HPDE6-E6E7 (cell line): ENCODE measurements around the gene SLC6A17.

ENCODE experiments used
- DNase-seq: peaks from one replicate; pipeline ENCODE4 v3.0.0; 2011; ENCODE audit warnings: missing footprints; ENCODE audit errors: extremely low spot score

Gene SLC6A17

GRCh38 chr1:110203021-110203661, 52.8 kb downstream of the SLC6A17 start:
- no peak for DNase-seq

DNA sequence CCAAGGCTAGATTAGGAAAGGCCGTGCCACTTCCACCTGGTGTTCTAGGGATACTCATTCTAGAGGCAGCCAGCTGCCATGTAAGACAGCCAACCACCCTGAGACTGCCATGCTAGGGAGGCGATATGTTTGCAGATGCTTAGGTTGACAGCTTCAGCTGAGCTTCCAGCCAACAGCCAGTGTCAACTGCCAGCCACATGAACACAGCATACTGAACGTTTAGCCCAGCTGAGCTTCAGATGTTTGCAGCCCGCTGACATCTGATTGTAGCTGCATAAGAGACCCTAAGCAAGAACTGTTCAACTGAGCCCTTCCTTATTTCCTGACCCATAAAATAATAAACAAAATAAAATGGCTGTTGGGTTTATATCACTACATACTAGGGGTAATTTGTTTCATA, 54.9 kb downstream of the SLC6A17 start:
- no peak for DNase-seq

DNA sequence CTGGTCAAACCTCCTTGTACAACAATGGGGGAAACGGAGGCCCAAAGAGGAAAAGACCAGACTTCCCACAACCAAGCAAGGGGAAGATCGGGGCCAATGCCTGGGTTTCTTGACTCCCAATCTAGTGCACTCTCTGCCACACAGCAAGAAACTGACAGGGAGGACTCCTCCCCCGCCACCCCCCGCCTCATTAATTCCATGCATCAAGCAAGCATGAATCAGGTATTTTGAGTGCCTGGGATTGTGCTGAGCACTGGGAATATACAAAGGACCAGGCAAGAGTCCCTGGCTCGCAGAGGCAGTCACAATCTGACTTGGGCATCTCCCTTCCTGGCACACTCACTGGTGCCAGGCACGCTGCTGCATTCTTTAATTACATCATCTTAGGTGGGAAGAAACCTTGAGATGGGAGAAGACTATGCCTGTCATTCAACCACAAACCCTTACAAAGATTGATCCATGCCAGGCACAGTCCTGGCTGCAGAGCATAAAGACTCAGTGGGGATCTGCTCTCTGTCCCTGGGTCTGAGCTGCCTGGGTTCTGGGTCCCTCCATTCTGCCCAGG, 55.4 kb downstream of the SLC6A17 start:
- no peak for DNase-seq

GRCh38 chr1:110206261-110206920, 56.1 kb downstream of the SLC6A17 start:
- DNase-seq: no peak

DNA sequence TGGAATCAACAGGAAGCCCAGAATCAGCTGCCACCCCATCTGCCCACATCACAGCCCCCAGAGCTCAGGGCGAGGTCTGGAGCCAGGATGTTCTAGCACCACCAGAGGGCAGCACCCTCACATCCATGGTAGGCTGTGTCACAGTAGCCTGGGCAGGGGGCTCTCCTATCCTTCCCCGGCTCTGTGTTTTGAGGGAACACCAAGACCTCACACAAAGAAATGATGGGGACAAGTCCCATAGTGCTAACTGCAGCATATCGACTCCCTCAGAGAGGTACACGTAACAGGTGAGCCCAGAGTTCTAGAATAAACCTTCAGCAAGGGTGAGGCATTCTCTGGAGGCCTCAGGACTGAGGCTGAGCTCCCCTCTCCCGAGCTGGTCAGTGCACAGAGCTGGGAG, 57.5 kb downstream of the SLC6A17 start:
- DNase-seq: no peak

DNA sequence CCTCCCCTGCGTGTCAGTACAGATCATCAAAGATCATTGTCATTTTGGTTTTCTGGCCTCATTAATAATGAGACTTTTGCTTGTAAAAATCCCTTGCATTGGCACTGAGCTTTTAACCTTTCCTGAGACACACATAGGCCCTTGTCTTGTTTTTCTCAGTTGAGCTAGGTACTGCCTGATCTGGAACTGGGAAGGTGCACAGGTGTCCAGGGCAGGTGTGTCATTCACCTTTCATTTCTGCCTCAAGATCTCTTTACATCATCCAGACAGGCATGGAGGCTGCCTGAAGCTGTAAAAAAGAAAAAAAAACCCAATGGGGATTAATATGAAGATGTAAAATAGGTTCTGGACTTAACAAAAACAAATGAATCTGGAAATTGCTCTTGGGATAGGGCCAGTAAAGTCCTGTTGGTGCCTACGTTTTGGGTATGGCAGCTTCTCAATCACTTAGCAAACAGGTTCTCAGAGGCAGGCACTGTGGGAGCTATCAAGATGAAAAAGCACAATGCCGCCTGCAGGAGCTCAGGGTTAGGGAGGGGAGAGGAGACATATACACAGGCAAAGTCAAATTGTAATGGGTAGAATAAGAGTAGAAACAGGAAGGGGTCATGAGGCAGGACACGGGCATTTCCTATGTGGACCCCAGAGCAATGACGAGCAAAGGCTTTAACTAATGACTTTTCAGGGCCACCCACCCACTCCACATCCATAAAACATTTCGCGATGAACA, 58.8 kb downstream of the SLC6A17 start:
- DNase-seq: no peak

DNA sequence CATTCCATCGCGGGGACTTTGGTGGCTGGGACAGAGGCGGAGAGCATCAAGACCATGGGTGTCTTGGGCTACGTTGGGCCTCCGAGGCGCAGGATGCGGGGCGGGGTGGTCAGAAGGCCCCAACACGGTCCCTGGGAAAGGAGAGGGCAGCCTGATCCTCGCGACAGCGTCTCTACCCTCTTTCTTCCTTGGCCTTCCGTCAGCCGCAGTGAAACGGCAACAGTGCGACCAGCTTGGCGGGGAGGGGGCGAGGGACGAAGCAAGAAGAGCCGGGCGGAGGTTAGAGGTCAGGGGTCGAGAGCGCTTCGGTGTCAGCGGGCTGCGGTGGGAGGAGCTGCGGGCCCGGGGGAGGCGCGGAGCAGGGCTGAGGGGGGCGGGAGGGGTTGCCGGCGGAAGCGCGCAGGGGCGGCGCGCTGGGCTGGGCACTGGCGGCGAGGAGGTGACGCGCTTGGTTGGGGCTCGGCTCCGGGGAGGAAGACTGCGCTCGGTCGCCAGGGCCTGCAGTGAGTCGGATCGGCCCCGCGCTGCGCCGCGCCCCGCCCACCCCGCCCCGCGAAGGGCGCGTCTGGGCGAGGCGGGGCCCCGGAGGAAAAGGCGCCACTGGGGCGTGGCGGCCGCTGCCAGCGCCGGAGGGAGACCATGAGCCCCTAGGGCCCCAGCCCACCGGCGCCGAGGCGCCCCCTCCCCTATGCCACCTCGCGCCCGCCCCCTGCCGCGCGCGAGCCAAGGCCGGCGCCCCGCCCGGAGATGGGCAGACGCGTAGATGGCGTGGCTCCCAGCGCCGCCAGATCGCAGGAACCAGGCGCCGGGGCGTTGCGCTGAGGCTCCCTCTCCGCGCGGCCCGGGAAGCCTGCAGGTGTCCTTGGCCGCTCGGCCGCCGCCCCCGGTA, 59.7 kb downstream of the SLC6A17 start, which contains the start of gene KCNC4:
TSS of gene KCNC4 (plus strand) at position 600 of the 889 bp plus-strand sequence. CDS start 1,186 bp downstream, outside the sequence.
- peak; percentile 77 for DNase-seq

- DNase-seq: no peak
Observed at GRCh38 chr1:110210604-110211495, 60.6 kb downstream of the SLC6A17 start.

DNA sequence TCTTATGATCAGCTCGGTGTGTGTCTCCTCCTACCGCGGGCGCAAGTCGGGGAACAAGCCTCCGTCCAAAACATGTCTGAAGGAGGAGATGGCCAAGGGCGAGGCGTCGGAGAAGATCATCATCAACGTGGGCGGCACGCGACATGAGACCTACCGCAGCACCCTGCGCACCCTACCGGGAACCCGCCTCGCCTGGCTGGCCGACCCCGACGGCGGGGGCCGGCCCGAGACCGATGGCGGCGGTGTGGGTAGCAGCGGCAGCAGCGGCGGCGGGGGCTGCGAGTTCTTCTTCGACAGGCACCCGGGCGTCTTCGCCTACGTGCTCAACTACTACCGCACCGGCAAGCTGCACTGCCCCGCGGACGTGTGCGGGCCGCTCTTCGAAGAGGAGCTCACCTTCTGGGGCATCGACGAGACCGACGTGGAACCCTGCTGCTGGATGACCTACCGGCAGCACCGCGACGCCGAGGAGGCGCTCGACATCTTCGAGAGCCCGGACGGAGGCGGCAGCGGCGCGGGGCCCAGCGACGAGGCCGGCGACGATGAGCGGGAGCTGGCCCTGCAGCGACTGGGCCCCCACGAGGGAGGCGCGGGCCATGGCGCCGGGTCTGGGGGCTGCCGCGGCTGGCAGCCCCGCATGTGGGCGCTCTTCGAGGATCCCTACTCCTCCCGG, 61.3 kb downstream of the SLC6A17 start:
- no peak for DNase-seq

- no peak for DNase-seq
Observed at GRCh38 chr1:110212169-110213142, 62.2 kb downstream of the SLC6A17 start.

DNA sequence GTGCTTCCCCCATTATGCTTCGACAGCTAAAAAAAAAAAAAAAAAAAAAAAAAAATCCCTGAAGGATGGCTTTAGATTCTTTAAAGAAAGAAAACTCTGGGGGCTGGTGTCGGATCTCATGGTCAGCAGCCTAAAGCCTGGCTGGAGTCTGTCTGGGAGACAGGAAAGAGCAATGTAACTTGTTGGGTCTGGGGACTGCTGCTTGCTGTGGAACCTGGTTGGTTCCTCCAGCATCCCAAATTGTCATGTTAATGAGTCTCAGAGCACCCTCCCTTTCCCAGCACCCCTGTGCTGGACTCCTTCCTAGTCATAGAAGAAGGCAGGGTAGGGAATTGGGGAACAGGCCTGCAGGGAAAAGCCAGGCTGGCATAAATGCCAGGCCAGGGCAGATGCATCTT, 62.8 kb downstream of the SLC6A17 start:
- no peak for DNase-seq

- DNase-seq: no peak
Observed at GRCh38 chr1:110214454-110215404, 64.4 kb downstream of the SLC6A17 start.

DNA sequence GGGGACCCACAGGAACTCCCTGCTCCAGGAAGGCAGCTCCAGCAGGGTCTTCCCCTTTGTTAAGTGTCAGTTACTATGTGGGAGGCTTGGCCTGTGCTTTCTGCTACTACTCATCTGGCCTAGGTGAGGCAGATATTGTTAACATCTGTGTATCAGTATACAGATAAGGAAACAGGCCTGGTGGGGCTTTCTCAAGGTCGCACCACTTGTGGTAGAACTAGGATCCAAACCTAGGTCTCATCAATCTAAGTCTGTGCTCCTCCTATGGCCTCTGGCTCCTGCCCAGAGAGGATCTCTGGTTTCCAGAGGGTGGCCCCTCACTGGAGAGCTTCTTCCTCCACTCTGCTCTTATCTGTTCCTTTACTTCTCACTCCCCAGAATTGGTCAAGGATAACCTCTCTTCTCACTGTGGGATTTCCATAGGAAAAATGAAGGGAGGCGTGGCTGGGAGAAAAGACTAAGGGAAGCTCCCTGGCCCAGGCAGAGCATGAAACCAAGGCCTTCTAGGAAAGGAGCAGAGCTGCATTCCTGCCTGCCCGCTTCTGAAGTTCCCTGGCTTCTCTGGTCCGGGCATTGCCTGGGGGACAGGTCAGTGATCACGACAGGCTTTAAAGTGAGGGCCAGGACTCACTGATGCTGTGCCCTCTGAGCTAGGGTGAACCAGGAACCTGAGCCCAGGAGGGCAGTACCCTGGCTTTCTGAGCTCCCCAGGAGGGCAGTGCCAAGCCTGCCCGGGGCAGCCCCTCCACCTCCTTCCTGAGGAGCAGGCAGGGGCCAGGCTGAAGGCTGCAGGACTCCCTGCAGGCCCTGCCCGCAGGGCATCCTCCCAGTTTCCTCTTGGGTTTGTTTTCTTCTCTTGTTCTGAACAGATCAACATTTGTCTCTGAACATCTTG, 65.6 kb downstream of the SLC6A17 start:
- no peak for DNase-seq

- no peak for DNase-seq
Observed at GRCh38 chr1:110216844-110217444, 66.7 kb downstream of the SLC6A17 start.

GRCh38 chr1:110218137-110218536, 67.8 kb downstream of the SLC6A17 start:
- no peak for DNase-seq

- DNase-seq: no peak
Observed at GRCh38 chr1:110218739-110219138, 68.4 kb downstream of the SLC6A17 start.
